H9 (cell line): ENCODE measurements around the gene FGFBP3. TPM values are rescaled to one million over a fixed set of nuclear protein-coding genes. Genes with fewer than 3 reads are reported as not detected.

Experiments used
- DNase-seq: peaks from one replicate; pipeline ENCODE4 v3.0.0-alpha.2; 2017
- H2AFZ ChIP-seq: one replicate; pipeline ENCODE4 v1.6.1; 2013; ENCODE audit warnings: mild to moderate bottlenecking, low read length, control low read depth, moderate library complexity
- H2AK5ac ChIP-seq: 2 replicates; pipeline ENCODE4 v1.6.1; 2013; ENCODE audit warnings: low read length, control low read depth, mixed read lengths; ENCODE audit not compliant: insufficient read length
- H2BK120ac ChIP-seq: one replicate; pipeline ENCODE4 v1.6.1; 2013; ENCODE audit warnings: low read depth, mild to moderate bottlenecking, low read length, control low read depth, inconsistent platforms; ENCODE audit not compliant: poor library complexity, severe bottlenecking
- H2BK12ac ChIP-seq: 2 replicates; pipeline ENCODE4 v1.6.1; 2013; ENCODE audit warnings: low read length, control low read depth, mixed read lengths, low read depth; ENCODE audit not compliant: insufficient read length
- H2BK15ac ChIP-seq: 2 replicates; pipeline ENCODE4 v1.6.1; 2013; ENCODE audit warnings: low read depth, low read length, control low read depth
- H2BK20ac ChIP-seq: one replicate; pipeline ENCODE4 v1.6.1; 2013; ENCODE audit warnings: low read depth, mild to moderate bottlenecking, low read length, control low read depth, inconsistent platforms; ENCODE audit not compliant: poor library complexity, severe bottlenecking
- H2BK5ac ChIP-seq: 2 replicates; pipeline ENCODE4 v1.6.1; 2013; ENCODE audit warnings: low read length, control low read depth, mixed read lengths; ENCODE audit not compliant: insufficient read length
- H3K14ac ChIP-seq: 2 replicates; pipeline ENCODE4 v1.6.1; 2013; ENCODE audit warnings: low read length, control low read depth; ENCODE audit not compliant: insufficient read depth
- H3K18ac ChIP-seq: 2 replicates; pipeline ENCODE4 v1.6.1; 2013; ENCODE audit warnings: low read depth, mild to moderate bottlenecking, mixed read lengths, low read length, control low read depth; ENCODE audit not compliant: insufficient read length
- H3K23ac ChIP-seq: 2 replicates; pipeline ENCODE4 v1.6.1; 2013; ENCODE audit warnings: low read length, control low read depth, mixed read lengths, low read depth; ENCODE audit not compliant: insufficient read length
- H3K23me2 ChIP-seq: 2 replicates; pipeline ENCODE4 v1.6.1; 2013; ENCODE audit warnings: low read depth, mild to moderate bottlenecking, mixed read lengths, low read length, control low read depth; ENCODE audit not compliant: insufficient read length, poor library complexity, severe bottlenecking
- H3K27ac ChIP-seq: 2 replicates; pipeline ENCODE4 v1.5.1; 2013; ENCODE audit warnings: low read length, control low read depth, mixed read lengths, low read depth; ENCODE audit not compliant: insufficient read length
- H3K27me3 ChIP-seq: 2 replicates; pipeline ENCODE4 v1.6.1; 2013; ENCODE audit warnings: low read length, control low read depth, inconsistent platforms; ENCODE audit not compliant: insufficient read depth
- H3K4ac ChIP-seq: 2 replicates; pipeline ENCODE4 v1.6.1; 2013; ENCODE audit warnings: low read depth, mild to moderate bottlenecking, control low read depth, inconsistent platforms, low read length, moderate library complexity
- H3K4me1 ChIP-seq: 2 replicates; pipeline ENCODE4 v1.6.1; 2013; ENCODE audit warnings: low read length, control low read depth, inconsistent platforms; ENCODE audit not compliant: insufficient read depth
- H3K4me2 ChIP-seq: 2 replicates; pipeline ENCODE4 v1.6.1; 2013; ENCODE audit warnings: low read length, control low read depth, mixed read lengths; ENCODE audit not compliant: insufficient read length, insufficient read depth
- H3K56ac ChIP-seq: 2 replicates; pipeline ENCODE4 v1.6.1; 2013; ENCODE audit warnings: low read depth, mild to moderate bottlenecking, mixed read lengths, low read length, control low read depth; ENCODE audit not compliant: insufficient read length
- H3K79me1 ChIP-seq: 2 replicates; pipeline ENCODE4 v1.6.1; 2013; ENCODE audit warnings: low read depth, mild to moderate bottlenecking, moderate library complexity, low read length, control low read depth, inconsistent platforms; ENCODE audit not compliant: insufficient read depth, poor library complexity, severe bottlenecking
- H3K79me2 ChIP-seq: 2 replicates; pipeline ENCODE4 v1.6.1; 2013; ENCODE audit warnings: low read length, control low read depth, inconsistent platforms; ENCODE audit not compliant: insufficient read depth
- H3K9ac ChIP-seq: 2 replicates; pipeline ENCODE4 v1.6.1; 2013; ENCODE audit warnings: low read length, control low read depth, mixed read lengths; ENCODE audit not compliant: insufficient read length; ENCODE audit errors: extremely low read depth
- H3K9me3 ChIP-seq: one replicate; pipeline ENCODE4 v1.6.1; 2013; ENCODE audit warnings: low read depth, low read length, inconsistent platforms; ENCODE audit not compliant: control insufficient read depth
- H3T11ph ChIP-seq: one replicate; pipeline ENCODE4 v1.6.1; 2013; ENCODE audit warnings: mild to moderate bottlenecking, low read length, control low read depth, inconsistent platforms
- H4K20me1 ChIP-seq: one replicate; pipeline ENCODE4 v1.6.1; 2013; ENCODE audit not compliant: control insufficient read depth, insufficient read length, insufficient read depth
- H4K5ac ChIP-seq: 2 replicates; pipeline ENCODE4 v1.6.1; 2013; ENCODE audit warnings: low read depth, mild to moderate bottlenecking, mixed read lengths, low read length, control low read depth; ENCODE audit not compliant: insufficient read length
- H4K8ac ChIP-seq: replicated peaks from 2 replicates; pipeline ENCODE4 v1.6.1; 2013; ENCODE audit warnings: low read length, control low read depth, mixed read lengths, low read depth; ENCODE audit not compliant: insufficient read length
- H4K91ac ChIP-seq: 2 replicates; pipeline ENCODE4 v1.6.1; 2013; ENCODE audit warnings: low read depth, mild to moderate bottlenecking, moderate library complexity, mixed read lengths, low read length, control low read depth; ENCODE audit not compliant: insufficient read length
- H3K27ac Mint-ChIP-seq, 3 experiments: 2 replicates in 2 of 3; 3 replicates in 1 of 3; pipeline ENCODE4 v1.8.0; 2020 to 2021; ENCODE audit warnings: mixed read lengths in 3 of 3, mild to moderate bottlenecking in 1 of 3, moderate library complexity in 1 of 3
- H3K27me3 Mint-ChIP-seq: 2 replicates; pipeline ENCODE4 v1.8.0; 2021; ENCODE audit warnings: low read depth, mild to moderate bottlenecking, moderate library complexity, mixed read lengths
- H3K36me3 Mint-ChIP-seq, 3 experiments: 2 replicates in 2 of 3; 3 replicates in 1 of 3; pipeline ENCODE4 v1.8.0; 2020 to 2021; ENCODE audit warnings: low read depth in 3 of 3, mixed read lengths in 3 of 3; ENCODE audit not compliant: insufficient read depth in 1 of 3
- H3K4me1 Mint-ChIP-seq, 2 experiments: 2 replicates each; pipeline ENCODE4 v1.8.0; 2020; ENCODE audit warnings: mixed read lengths in 2 of 2
- H3K4me3 Mint-ChIP-seq, 2 experiments: 2 replicates in 1 of 2; 3 replicates in 1 of 2; pipeline ENCODE4 v1.8.0; 2020 to 2021; ENCODE audit warnings: mild to moderate bottlenecking in 2 of 2, mixed read lengths in 2 of 2, moderate library complexity in 1 of 2
- H3K9me3 Mint-ChIP-seq, 2 experiments: 2 replicates in 1 of 2; 3 replicates in 1 of 2; pipeline ENCODE4 v1.8.0; 2020; ENCODE audit warnings: mild to moderate bottlenecking in 2 of 2, mixed read lengths in 2 of 2, moderate library complexity in 1 of 2
- CTCF ChIP-seq: fragments of 200-600 bp; sonication (generic); conservative IDR thresholded peaks from 3 replicates; pipeline ENCODE4 v1.8.0; 2021; ENCODE audit warnings: antibody characterized with exemption, mild to moderate bottlenecking
- WGBS: extraction: QIAGEN DNeasy Blood & Tissue Kit; methylation state at CpG from one replicate; pipeline ENCODE4 v1.1.7; 2013; ENCODE audit warnings: missing lambda C conversion rate, low lambda C conversion rate, mixed read lengths; ENCODE audit not compliant: insufficient read length; ENCODE audit errors: extremely low coverage; 5-methylcytosine and 5-hydroxymethylcytosine counted together
- total RNA-seq: library from RNA; stranded (reverse); gene quantifications from 2 replicates; pipeline ENCODE4 v1.2.1, GENCODE V29; 2021

The FGFBP3 gene
- total RNA-seq, 1 experiment from 2014 or later: 49.3 TPM

- no peak overlapping the region for H2AK5ac ChIP-seq
- H3K4me1 ChIP-seq: no peaks in the 10 kb centered on the region
- WGBS: no CpG with 5 or more reads among the region's 4 CpGs
Observed at GRCh38 chr10:91910467-91910866, 1.2 kb upstream of the FGFBP3 start.

More at GRCh38 chr10:91910467-91910866, 1.2 kb upstream of the FGFBP3 start:
- Histone ChIP-seq H3K23ac (no peak overlapping the region), H3K9ac (no peak overlapping the region), H4K8ac (no peak overlapping the region), H3K56ac (no peak overlapping the region), H3K23me2 (peaks cover 14% of the 10 kb centered on the region), H2BK15ac (no peak overlapping the region), H2BK120ac (no peak overlapping the region), H2AFZ (no peak overlapping the region), H2BK5ac (no peak overlapping the region), H3K79me2 (peaks cover 4% of the 10 kb centered on the region; the same call in 1 of the 2 replicates), H3K9me3 (no peaks in the 10 kb centered on the region), H3K79me1 (no peaks in the 10 kb centered on the region), H4K5ac (no peak overlapping the region), H3T11ph (no peak overlapping the region), H3K27me3 (no peaks in the 10 kb centered on the region), H3K14ac (no peak overlapping the region), H4K91ac (no peak overlapping the region), H2BK12ac (no peak overlapping the region), H4K20me1 (no peaks in the 10 kb centered on the region), H3K4me2 (no peak overlapping the region), H3K27ac (no peak overlapping the region), H3K4ac (no peak overlapping the region), H2BK20ac (no peak overlapping the region), H3K18ac (no peak overlapping the region)
- H3K4me3 Mint-ChIP-seq: peak overlapping the region in 1 of 2 experiments; percentile 31; a peak in 1 of 5 replicates
- peaks cover 0 to 5% of the 10 kb centered on the region in 2 experiments; a peak in 2 of 5 replicates for H3K9me3 Mint-ChIP-seq
- DNase-seq: no peak
- no peak for TF ChIP-seq CTCF
- 0 out of 2 replicates have a peak, but pooled peaks cover 2% of the 10 kb centered on the region for H3K27me3 Mint-ChIP-seq
- peaks cover 16 to 24% (median 23%) of the 10 kb centered on the region in 3 experiments for H3K36me3 Mint-ChIP-seq
- H3K4me1 Mint-ChIP-seq: peaks cover 22 to 32% of the 10 kb centered on the region in 2 experiments
- no peak overlapping the region for H3K27ac Mint-ChIP-seq
